GM19043 (cell line): ENCODE measurements around the gene NADK2.

Experiments used
- ATAC-seq: cut with Tn5 transposase; IDR thresholded peaks from one replicate; pipeline ENCODE4 v1.9.1; 2021; ENCODE audit warnings: low read depth; ENCODE audit not compliant: unreplicated experiment

NADK2 gene

DNA sequence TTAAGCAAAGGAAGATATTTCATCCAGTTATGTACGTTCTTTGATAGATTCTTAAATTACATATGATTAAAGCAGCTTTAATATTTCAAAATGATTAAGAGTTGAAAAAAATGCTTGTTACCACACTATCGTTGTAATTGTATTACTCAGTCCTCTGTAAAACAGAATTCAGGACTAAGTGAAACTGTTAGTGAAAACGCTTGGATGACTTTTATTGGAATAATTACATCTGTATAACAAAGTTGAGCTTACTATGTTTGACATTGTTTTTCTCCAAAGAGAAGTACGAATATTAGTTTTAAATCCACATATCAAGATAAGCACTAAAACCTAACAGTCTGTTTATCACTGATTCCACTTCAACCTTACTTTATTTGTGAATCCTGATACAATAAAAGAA, 8.7 kb upstream of the NADK2 start:
- no peak for ATAC-seq

DNA sequence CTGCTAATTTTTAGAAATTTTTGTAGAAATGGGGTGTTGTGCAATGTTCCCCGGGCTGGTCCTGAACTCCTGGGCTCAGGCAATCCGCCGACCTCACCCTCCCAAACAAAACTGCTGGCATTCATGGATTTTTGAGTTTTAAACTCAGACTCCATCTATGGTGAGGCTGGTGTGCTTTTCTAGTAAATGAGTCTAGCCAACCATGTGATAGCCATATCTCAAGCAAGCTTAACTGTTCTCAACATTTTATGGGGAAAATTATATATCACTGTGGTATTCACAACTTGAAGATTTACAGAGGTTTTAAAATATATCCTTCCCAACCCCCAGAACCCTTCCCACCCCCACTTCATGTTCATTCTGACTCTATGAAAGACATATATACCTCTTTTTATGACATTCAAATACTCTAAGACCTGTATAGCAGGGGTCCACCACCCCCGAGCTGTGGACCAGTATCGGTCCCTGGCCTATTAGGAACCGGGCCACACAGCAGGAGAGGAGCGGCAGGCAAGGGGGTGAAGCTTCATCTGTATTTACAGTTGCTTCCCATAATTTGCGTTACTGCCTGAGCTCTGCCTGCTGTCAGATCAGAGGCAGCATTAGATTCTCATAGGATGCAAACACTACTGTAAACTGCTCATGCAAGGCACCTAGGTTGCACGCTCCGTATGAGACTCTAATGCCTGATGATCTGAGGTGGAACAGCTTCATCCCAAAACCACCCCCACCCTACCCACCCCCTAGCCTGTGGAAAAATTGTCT, 4.5 kb upstream of the NADK2 start:
- ATAC-seq = no peak

DNA sequence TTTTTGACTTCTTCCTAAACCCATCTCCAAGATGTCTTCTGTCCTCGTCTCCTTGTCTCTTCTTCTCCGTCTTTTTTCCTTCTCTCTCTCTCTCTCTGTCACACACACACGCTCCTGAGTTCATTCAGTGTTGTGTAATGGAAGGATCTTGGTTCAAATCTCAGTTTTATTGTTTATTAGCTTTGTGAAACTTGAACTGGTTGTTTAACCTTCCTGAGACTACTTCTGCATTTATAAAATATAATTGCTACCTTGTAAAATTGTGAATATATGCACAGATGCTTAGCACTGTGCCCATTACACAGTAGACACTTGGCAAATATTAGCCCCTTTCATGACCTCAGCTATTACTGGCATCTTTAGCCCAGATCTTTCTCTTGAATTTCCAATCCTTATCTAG, 2.4 kb upstream of the NADK2 start:
- ATAC-seq = no peak

- no peak for ATAC-seq
Observed at GRCh38 chr5:36243653-36244052, 1.9 kb upstream of the NADK2 start.

GRCh38 chr5:36242534-36243485, 1.1 kb upstream of the NADK2 start:
- ATAC-seq = no peak

DNA sequence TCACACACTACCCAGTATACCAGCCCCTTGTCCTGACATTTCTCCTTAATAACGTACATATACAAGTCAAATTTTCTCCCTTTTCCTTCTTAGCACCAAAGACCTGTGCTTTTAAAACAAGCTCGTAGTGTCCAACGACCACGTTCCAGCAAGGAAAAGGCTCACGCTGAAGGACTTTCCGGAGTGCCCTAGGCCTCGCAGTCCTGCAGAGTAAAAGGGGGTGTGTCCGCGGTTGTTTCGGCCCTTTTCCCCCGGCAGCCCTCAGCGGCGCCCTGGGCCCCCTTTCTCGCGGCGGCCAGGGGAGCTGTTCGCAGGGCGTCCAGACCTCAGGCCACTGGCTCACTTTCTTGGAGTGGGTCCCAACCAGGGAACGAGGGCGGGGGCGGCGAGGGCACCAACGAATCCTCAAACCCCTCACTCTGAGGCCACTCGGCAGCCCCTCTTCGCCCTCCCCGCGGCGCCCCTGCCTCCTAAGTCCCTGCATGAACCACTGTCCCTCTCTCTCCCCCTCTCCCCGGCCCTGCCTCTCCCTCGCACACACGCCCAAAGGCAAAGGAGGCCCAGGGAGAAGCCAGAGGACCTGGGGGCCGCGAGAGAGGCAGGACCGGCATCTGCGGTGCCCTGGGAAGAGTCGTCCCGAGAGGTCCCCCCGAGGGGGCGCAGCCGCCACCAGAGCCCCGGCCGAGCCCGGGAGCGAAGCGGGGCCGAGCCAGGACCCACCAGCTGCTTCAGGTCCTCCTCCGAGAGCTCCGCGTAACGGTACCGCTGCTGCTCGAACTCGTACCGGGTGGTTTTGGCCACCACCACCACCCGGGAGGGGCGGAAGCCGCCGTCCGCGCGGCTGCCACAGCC, 720 bp downstream of the NADK2 start:
- ATAC-seq = peak; percentile 28

- no peak for ATAC-seq
Observed at GRCh38 chr5:36239370-36240293, 2.1 kb downstream of the NADK2 start.

GRCh38 chr5:36238502-36239295, 3.0 kb downstream of the NADK2 start:
- ATAC-seq = no peak

DNA sequence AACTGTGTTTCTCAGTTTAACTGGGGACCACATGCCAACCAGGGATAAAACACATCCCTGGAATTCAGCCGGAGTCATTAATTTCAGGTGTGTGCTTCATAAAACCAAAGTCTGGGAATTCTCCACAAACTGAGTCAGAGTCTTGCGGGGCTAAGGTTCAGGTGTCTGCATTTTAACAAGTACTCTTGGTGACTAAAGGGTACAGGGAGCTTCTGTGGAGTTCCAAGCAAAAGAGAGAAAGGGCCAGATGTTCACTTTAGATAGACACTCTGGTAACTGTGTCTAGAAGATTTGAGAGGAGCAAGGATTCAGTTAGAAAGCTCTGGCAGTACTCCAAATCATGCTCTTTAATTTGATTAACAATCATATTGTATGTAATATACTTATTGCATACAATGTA, 4.0 kb downstream of the NADK2 start:
- ATAC-seq = no peak

DNA sequence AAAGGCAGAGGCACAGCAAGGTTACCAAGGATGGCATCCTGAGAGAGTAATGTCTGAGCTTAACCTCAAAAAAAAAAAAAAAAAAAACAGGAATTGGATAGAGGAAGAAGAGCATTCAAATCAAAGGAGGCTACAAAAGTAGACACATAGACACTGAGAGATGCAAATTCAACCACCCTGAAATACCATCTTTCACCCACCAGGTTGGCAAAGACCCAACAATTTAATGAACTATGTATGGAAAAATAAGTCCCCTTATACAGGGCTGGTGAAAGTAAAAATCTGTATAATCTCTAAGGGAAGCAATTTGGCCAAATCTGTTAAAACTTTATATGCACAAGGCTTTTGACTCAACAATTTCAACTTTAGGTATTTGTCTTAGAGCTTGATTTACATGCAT, 4.9 kb downstream of the NADK2 start:
- ATAC-seq = no peak

DNA sequence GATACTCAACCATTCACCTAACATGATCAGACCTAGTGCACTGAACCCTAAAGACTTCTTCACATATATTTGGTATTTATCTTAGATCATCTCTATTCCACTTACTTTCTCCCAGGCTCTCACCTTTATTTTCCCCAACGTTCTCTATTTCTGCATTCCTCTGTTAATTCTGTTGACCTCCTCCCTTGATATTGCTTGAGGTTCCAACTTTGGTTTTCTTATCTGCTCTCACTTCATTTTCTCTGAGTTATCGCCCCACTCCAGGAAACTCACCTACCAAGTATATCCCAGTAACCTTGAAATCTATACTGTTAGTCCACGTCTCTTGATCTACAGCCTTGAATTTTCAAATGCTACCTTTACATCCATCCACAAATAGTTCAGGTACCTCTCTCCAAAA, 9.2 kb downstream of the NADK2 start:
- ATAC-seq = no peak

DNA sequence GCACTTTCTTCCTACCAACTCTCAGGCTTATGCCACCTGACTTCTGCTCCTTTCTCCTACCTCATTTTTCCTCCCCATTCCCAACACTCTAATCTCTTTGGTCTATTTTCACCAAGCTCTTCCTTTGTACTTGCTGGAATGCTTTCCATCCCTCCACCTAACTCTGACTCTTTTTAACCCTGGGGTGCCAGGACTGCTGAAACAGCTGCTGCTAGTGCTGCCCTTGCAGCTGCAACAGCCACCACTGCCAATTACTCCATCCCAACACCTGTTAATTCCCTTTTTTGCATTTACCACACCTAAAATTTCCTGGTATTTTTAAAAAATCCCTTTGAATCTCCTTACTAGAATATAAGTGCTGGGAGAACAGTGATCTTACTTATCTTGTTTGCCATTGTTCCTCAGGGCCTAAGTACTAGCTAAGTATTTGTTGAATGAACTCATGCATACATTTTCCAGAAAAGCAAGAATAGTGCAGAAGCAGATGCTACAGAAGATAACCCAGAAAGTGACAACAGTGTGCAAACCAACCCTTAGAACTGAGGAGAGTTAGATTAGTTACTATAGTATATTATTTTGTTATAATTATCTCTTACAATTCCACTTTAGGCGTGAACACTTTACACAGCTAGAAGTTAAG, 11.5 kb downstream of the NADK2 start:
- no peak for ATAC-seq

GRCh38 chr5:36228505-36228904, 13.2 kb downstream of the NADK2 start:
- ATAC-seq = no peak

DNA sequence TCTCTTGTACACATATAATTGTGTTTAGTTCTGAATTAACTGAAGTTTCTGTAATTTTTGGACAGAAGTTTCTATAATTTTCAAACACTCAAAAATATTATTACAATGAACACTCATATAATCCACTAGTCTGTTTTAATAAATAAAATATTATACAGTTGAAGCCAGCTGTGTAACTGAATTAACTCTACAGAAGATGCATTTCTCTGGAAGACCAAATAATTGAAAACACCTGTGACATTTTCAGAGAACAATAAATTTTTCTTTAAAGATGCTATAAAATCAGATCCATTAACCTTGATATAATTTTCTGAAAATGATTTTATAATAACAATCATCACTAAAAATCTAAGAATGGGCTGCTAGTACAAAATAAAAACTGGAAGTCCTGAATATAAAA, 14.7 kb downstream of the NADK2 start:
- no peak for ATAC-seq

- no peak for ATAC-seq
Observed at GRCh38 chr5:36222620-36223019, 19.1 kb downstream of the NADK2 start.

GRCh38 chr5:36217988-36218387, 23.7 kb downstream of the NADK2 start:
- no peak for ATAC-seq

DNA sequence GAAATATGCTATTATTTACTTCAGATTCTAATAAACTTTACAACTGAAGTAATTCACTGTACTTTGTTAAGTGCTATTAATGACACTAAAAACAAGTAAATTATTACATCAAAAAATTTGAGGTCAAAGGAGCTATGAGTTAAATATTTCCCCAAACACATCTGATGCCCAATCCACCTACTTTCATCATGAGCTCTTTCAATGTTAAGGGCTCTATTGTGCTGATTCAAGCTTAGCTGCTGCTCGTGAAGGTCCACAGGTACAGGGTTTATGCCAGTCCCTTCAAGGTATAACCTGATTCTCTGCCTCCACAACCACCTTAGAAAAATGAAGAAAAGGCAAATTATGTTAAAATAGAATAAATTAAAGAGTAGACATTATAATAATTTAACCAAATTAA, 24.2 kb downstream of the NADK2 start:
- no peak for ATAC-seq

GRCh38 chr5:36215910-36216309, 25.8 kb downstream of the NADK2 start:
- no peak for ATAC-seq

DNA sequence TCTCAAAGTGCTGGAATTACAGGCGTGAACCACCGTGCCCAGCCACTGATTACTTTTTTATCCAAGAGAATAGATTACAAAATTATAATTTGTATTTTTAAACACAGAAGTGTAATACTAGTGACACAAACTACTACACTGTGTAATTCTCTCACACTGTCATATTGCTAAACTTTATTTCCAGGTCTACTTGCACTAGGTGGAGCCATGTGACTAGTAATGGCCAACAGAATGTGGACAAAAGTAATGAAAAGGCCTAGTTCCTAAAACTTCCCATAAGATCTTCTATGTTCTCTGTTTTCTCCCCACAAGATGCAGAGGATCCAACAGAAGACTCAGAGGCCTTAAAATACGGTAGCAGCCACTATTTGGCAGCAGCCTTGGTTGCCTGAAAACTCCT, 27.3 kb downstream of the NADK2 start:
- no peak for ATAC-seq
